ENCODE results near the gene GLO1.
"Not testable (repeated sequence)": the region's sequence is repeated elsewhere in the genome, so short reads cannot be mapped to it uniquely, and the experiment has no call there.

GLO1 gene

DNA sequence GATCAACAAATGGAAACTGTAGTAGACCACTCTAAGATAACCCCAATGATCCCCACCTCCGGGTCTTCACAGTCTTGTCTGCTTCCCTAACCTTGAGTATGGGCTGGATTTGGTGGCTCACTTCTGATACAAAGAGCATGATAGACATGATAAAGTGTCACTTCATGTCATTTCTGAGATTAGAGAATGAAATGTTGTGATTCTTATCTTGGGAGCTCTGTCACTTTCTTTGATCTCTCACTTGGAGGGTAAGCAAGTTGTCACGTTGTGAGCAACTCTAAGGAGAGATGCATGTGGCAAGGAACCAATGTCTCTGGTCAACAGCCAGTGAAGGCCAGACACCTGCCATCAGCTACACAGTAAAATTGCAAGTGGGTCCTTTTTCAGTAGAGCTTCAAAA, 3.0 kb upstream of the GLO1 start:
- H3K27me3 ChIP-seq (ENCODE audit: control insufficient read depth, insufficient read depth, low read length): no peaks in the 10 kb centered on the region
- no peak overlapping the region for H3K4me3 ChIP-seq (ENCODE audit: low read length)
- H3K27ac ChIP-seq (ENCODE audit: low read length): no peak overlapping the region
- H3K36me3 ChIP-seq (ENCODE audit: control insufficient read depth, insufficient read depth, low read length): no peaks in the 10 kb centered on the region
- WGBS (ENCODE audit: insufficient coverage, insufficient read length): no CpG with 5 or more reads among the region's 2 CpGs
- DNase-seq (ENCODE audit: low read depth, low spot score): no peak
- no peaks in the 10 kb centered on the region; the same call in 1 of the 2 replicates for H3K9me3 ChIP-seq (ENCODE audit: control insufficient read depth, insufficient read depth, low read length)
- H3K4me1 ChIP-seq (ENCODE audit: control insufficient read depth, insufficient read depth, low read length): no peaks in the 10 kb centered on the region

GRCh38 chr6:38703949-38704590, 1.1 kb upstream of the GLO1 start:
- H3K9me3 ChIP-seq (ENCODE audit: control insufficient read depth, insufficient read depth, low read length): no peaks in the 10 kb centered on the region
- no peak overlapping the region for H3K4me3 ChIP-seq (ENCODE audit: low read length)
- no peaks in the 10 kb centered on the region for H3K27me3 ChIP-seq (ENCODE audit: control insufficient read depth, insufficient read depth, low read length)
- no CpG with 5 or more reads among the region's 5 CpGs for WGBS (ENCODE audit: insufficient coverage, insufficient read length)
- no peak for DNase-seq (ENCODE audit: low read depth, low spot score)
- H3K4me1 ChIP-seq (ENCODE audit: control insufficient read depth, insufficient read depth, low read length): no peaks in the 10 kb centered on the region
- H3K36me3 ChIP-seq (ENCODE audit: control insufficient read depth, insufficient read depth, low read length): no peaks in the 10 kb centered on the region
- H3K27ac ChIP-seq (ENCODE audit: low read length): no peak overlapping the region

DNA sequence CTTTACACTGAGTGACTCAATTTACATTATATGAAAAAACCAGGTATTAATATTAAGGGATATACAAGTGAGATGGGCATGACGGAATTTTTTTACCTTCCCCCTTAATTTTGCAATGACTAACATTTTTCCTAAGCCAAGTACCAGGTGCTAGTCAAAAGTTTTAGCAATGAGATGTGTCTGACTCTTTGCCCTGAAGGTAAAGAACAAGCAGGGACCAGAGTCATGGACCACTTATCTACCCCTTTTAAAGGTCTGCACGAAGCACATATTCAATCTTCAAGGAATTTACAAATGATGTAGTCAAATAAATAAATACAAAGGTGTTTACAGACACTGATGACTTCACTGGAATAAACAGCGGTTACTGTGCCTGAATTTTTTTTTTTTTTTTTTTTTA, 1.4 kb downstream of the GLO1 start:
- H3K9me3 ChIP-seq (ENCODE audit: control insufficient read depth, insufficient read depth, low read length): no peaks in the 10 kb centered on the region
- DNase-seq (ENCODE audit: low read depth, low spot score): no peak
- H3K27me3 ChIP-seq (ENCODE audit: control insufficient read depth, insufficient read depth, low read length): no peaks in the 10 kb centered on the region
- no peaks in the 10 kb centered on the region for H3K36me3 ChIP-seq (ENCODE audit: control insufficient read depth, insufficient read depth, low read length)
- WGBS (ENCODE audit: insufficient coverage, insufficient read length): no CpG with 5 or more reads among the region's 3 CpGs
- H3K4me3 ChIP-seq (ENCODE audit: low read length): no peak overlapping the region
- no peak overlapping the region for H3K27ac ChIP-seq (ENCODE audit: low read length)
- H3K4me1 ChIP-seq (ENCODE audit: control insufficient read depth, insufficient read depth, low read length): no peaks in the 10 kb centered on the region

DNA sequence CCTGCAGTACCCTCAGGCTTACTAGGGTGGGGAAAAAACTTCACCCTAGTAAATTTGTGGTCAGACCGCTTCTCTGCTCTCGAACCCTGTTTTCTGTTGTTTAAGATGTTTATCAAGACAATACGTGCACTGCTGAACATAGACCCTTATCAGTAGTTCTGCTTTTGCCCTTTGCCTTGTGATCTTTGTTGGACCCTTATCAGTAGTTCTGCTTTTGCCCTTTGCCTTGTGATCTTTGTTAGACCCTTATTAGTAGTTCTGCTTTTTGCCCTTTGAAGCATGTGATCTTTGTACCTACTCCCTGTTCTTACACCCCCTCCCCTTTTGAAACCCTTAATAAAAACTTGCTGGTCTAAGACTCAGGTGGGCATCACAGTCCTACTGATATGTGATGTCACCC, 3.2 kb downstream of the GLO1 start:
- H3K4me1 ChIP-seq (ENCODE audit: control insufficient read depth, insufficient read depth, low read length); H3K27me3 ChIP-seq (ENCODE audit: control insufficient read depth, insufficient read depth, low read length); H3K9me3 ChIP-seq (ENCODE audit: control insufficient read depth, insufficient read depth, low read length); H3K36me3 ChIP-seq (ENCODE audit: control insufficient read depth, insufficient read depth, low read length); H3K27ac ChIP-seq (ENCODE audit: low read length); H3K4me3 ChIP-seq (ENCODE audit: low read length); DNase-seq (ENCODE audit: low read depth, low spot score): not testable (repeated sequence)
- no CpG with 5 or more reads among the region's 3 CpGs for WGBS (ENCODE audit: insufficient coverage, insufficient read length)

DNA sequence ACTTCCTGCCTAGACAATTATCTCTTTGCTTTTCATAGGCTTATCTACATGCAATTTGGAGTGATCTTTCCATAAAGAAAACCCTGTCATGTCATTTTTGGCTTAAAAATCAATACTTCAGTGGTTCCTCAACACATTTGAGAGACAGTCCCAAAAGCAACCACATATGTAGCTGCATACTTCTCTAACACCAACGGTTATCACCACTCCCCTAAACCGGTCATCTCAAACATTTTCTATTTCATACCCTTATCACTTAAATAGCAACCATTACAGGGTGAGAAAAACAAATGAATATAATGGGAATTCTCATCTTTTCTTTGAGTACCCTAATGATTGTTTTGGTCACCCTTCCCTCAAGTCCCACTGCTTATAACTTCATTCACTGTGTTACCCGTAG, 5.1 kb downstream of the GLO1 start:
- no peak for DNase-seq (ENCODE audit: low read depth, low spot score)
- Histone ChIP-seq H3K36me3 (ENCODE audit: control insufficient read depth, insufficient read depth, low read length) (no peaks in the 10 kb centered on the region), H3K9me3 (ENCODE audit: control insufficient read depth, insufficient read depth, low read length) (no peaks in the 10 kb centered on the region), H3K27ac (ENCODE audit: low read length) (no peak overlapping the region), H3K27me3 (ENCODE audit: control insufficient read depth, insufficient read depth, low read length) (no peaks in the 10 kb centered on the region), H3K4me3 (ENCODE audit: low read length) (no peak overlapping the region), H3K4me1 (ENCODE audit: control insufficient read depth, insufficient read depth, low read length) (no peaks in the 10 kb centered on the region)
- WGBS (ENCODE audit: insufficient coverage, insufficient read length): 100% methylated on average over 2 of the region's 3 CpGs

GRCh38 chr6:38696345-38696744, 6.6 kb downstream of the GLO1 start:
- H3K27ac ChIP-seq (ENCODE audit: low read length): no peak overlapping the region
- H3K4me3 ChIP-seq (ENCODE audit: low read length): no peak overlapping the region
- no peaks in the 10 kb centered on the region for H3K9me3 ChIP-seq (ENCODE audit: control insufficient read depth, insufficient read depth, low read length)
- H3K36me3 ChIP-seq (ENCODE audit: control insufficient read depth, insufficient read depth, low read length): no peaks in the 10 kb centered on the region
- H3K27me3 ChIP-seq (ENCODE audit: control insufficient read depth, insufficient read depth, low read length): no peaks in the 10 kb centered on the region
- no peaks in the 10 kb centered on the region for H3K4me1 ChIP-seq (ENCODE audit: control insufficient read depth, insufficient read depth, low read length)
- DNase-seq (ENCODE audit: low read depth, low spot score): no peak

DNA sequence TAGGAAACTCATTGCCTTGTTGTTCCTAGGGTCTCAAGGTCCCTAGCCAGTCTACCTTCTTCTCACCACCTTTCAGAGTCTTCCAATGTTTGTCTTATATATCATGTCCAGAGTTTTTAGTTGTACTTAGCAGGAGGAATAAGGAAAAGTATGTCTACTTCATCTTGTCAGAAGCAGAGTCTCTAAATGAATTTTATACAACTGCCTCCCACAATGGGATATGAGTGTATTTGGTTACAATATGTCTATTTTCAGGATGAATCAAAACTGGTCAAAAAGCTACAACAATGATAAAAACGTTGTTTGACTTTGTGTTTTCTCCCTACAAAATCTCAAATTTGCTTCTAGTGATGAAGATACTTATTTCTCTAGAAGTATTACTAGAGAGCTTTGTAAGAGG, 7.0 kb downstream of the GLO1 start:
- H3K4me1 ChIP-seq (ENCODE audit: control insufficient read depth, insufficient read depth, low read length): no peaks in the 10 kb centered on the region
- H3K36me3 ChIP-seq (ENCODE audit: control insufficient read depth, insufficient read depth, low read length): no peaks in the 10 kb centered on the region
- no peak for DNase-seq (ENCODE audit: low read depth, low spot score)
- no peak overlapping the region for H3K27ac ChIP-seq (ENCODE audit: low read length)
- no peaks in the 10 kb centered on the region for H3K27me3 ChIP-seq (ENCODE audit: control insufficient read depth, insufficient read depth, low read length)
- no peaks in the 10 kb centered on the region for H3K9me3 ChIP-seq (ENCODE audit: control insufficient read depth, insufficient read depth, low read length)
- H3K4me3 ChIP-seq (ENCODE audit: low read length): no peak overlapping the region
- WGBS (ENCODE audit: insufficient coverage, insufficient read length): no CpG with 5 or more reads among the region's 1 CpG

DNA sequence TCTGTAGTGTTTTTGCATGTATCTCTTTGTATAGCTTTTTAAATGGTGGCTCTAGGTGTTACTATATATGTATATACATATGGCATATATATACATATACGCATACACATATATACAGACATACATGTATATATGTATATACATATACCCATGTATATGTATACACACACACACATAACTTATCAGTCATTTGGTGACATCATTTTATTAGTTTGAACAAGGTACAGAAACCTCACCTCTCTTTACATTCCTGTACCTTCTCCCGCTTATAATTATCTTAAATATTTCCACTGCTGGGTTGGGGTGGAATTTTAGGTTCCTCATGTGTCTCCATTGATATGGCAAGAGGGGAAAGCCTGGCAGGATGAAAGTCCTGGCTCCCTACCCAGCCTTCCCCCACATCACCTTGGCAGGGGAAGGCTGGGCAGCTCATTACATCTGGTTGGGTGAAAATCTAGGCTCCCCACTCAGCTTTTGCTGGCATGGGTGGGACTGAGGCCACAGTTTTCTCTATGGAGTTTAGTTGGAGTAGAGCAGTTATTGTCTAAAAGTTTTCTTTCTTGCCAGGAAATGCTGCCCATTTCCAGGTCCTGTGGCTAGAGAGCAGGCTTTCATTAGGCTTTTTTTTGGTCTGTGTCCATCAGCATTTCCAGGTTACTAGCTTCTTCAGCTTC, 7.6 kb downstream of the GLO1 start:
- no peak overlapping the region for H3K27ac ChIP-seq (ENCODE audit: low read length)
- no peak for DNase-seq (ENCODE audit: low read depth, low spot score)
- H3K4me3 ChIP-seq (ENCODE audit: low read length): no peak overlapping the region
- H3K36me3 ChIP-seq (ENCODE audit: control insufficient read depth, insufficient read depth, low read length): no peaks in the 10 kb centered on the region
- H3K27me3 ChIP-seq (ENCODE audit: control insufficient read depth, insufficient read depth, low read length): no peaks in the 10 kb centered on the region
- no CpG with 5 or more reads among the region's 2 CpGs for WGBS (ENCODE audit: insufficient coverage, insufficient read length)
- H3K4me1 ChIP-seq (ENCODE audit: control insufficient read depth, insufficient read depth, low read length): no peaks in the 10 kb centered on the region
- H3K9me3 ChIP-seq (ENCODE audit: control insufficient read depth, insufficient read depth, low read length): no peaks in the 10 kb centered on the region

- no CpG with 5 or more reads among the region's 6 CpGs for WGBS (ENCODE audit: insufficient coverage, insufficient read length)
- Histone ChIP-seq H3K4me3 (ENCODE audit: low read length) (no peak overlapping the region), H3K4me1 (ENCODE audit: control insufficient read depth, insufficient read depth, low read length) (no peaks in the 10 kb centered on the region), H3K36me3 (ENCODE audit: control insufficient read depth, insufficient read depth, low read length) (no peaks in the 10 kb centered on the region), H3K27ac (ENCODE audit: low read length) (no peak overlapping the region), H3K9me3 (ENCODE audit: control insufficient read depth, insufficient read depth, low read length) (no peaks in the 10 kb centered on the region), H3K27me3 (ENCODE audit: control insufficient read depth, insufficient read depth, low read length) (no peaks in the 10 kb centered on the region)
- no peak for DNase-seq (ENCODE audit: low read depth, low spot score)
Observed at GRCh38 chr6:38688579-38689087, 14.3 kb downstream of the GLO1 start.

GRCh38 chr6:38687549-38687948, 15.4 kb downstream of the GLO1 start:
- WGBS (ENCODE audit: insufficient coverage, insufficient read length): no CpG with 5 or more reads among the region's 1 CpG
- H3K4me3 ChIP-seq (ENCODE audit: low read length): no peak overlapping the region
- DNase-seq (ENCODE audit: low read depth, low spot score): no peak
- H3K36me3 ChIP-seq (ENCODE audit: control insufficient read depth, insufficient read depth, low read length): no peaks in the 10 kb centered on the region; the same call in 1 of the 2 replicates
- H3K27me3 ChIP-seq (ENCODE audit: control insufficient read depth, insufficient read depth, low read length): no peaks in the 10 kb centered on the region
- no peaks in the 10 kb centered on the region for H3K9me3 ChIP-seq (ENCODE audit: control insufficient read depth, insufficient read depth, low read length)
- no peaks in the 10 kb centered on the region for H3K4me1 ChIP-seq (ENCODE audit: control insufficient read depth, insufficient read depth, low read length)
- no peak overlapping the region for H3K27ac ChIP-seq (ENCODE audit: low read length)

GRCh38 chr6:38687043-38687353, 15.9 kb downstream of the GLO1 start:
- Histone ChIP-seq H3K4me3 (ENCODE audit: low read length) (no peak overlapping the region), H3K36me3 (ENCODE audit: control insufficient read depth, insufficient read depth, low read length) (no peaks in the 10 kb centered on the region; the same call in 1 of the 2 replicates), H3K27ac (ENCODE audit: low read length) (no peak overlapping the region), H3K27me3 (ENCODE audit: control insufficient read depth, insufficient read depth, low read length) (no peaks in the 10 kb centered on the region), H3K9me3 (ENCODE audit: control insufficient read depth, insufficient read depth, low read length) (no peaks in the 10 kb centered on the region), H3K4me1 (ENCODE audit: control insufficient read depth, insufficient read depth, low read length) (no peaks in the 10 kb centered on the region)
- DNase-seq (ENCODE audit: low read depth, low spot score): no peak
- WGBS (ENCODE audit: insufficient coverage, insufficient read length): no CpG with 5 or more reads among the region's 2 CpGs
